ENCODE results near the gene USP47.

- TF ChIP-seq CTCF (IDR thresholded peaks at IDR 0.05; ENCODE audit: low read depth, low read length) (no peak), POLR2A (IDR thresholded peaks at IDR 0.05; ENCODE audit: extremely low read depth, insufficient read length) (no peak), MYC (IDR thresholded peaks at IDR 0.05; ENCODE audit: low read depth, low read length) (no peak), MAX (IDR thresholded peaks at IDR 0.05; ENCODE audit: low read depth, low read length) (no peak)
Observed at GRCh38 chr11:11929920-11930319, 88.1 kb downstream of the USP47 start.
